ENCODE results near the gene MSI1. TPM values are rescaled to one million over a fixed set of nuclear protein-coding genes. Genes with fewer than 3 reads are reported as not detected.
"Not testable (repeated sequence)": the region's sequence is repeated elsewhere in the genome, so short reads cannot be mapped to it uniquely, and the experiment has no call there.

The MSI1 gene
- total RNA-seq, 1 experiment from 2014 or later: 3.6 TPM

GRCh38 chr12:120342175-120343038 is 26.6 kb downstream of the MSI1 start:
- Histone ChIP-seq H3K4me3 (ENCODE audit: low read depth, low read length, poor library complexity, severe bottlenecking) (no peak overlapping the region), H3K4me1 (ENCODE audit: insufficient read depth, low read length, poor library complexity, severe bottlenecking) (no peaks in the 10 kb centered on the region), H3K36me3 (ENCODE audit: insufficient read depth, low read length, poor library complexity, severe bottlenecking) (no peaks in the 10 kb centered on the region), H3K9me3 (ENCODE audit: low read depth, low read length, poor library complexity, severe bottlenecking) (peaks cover 7% of the 10 kb centered on the region), H3K27me3 (replicated peaks; ENCODE audit: insufficient read depth, low read depth, low read length, poor library complexity) (no peaks in the 10 kb centered on the region), H3K27ac (ENCODE audit: low read depth, low read length, poor library complexity, severe bottlenecking) (no peak overlapping the region)
- POLR2A ChIA-PET (ENCODE audit: low non-redundant PET): interaction anchor here (0.5 kb wide), 1 partner anchor 847 kb away, joined by 5 read pairs; no protein-coding TSS in a partner anchor
- TF ChIP-seq, protein P1, sequence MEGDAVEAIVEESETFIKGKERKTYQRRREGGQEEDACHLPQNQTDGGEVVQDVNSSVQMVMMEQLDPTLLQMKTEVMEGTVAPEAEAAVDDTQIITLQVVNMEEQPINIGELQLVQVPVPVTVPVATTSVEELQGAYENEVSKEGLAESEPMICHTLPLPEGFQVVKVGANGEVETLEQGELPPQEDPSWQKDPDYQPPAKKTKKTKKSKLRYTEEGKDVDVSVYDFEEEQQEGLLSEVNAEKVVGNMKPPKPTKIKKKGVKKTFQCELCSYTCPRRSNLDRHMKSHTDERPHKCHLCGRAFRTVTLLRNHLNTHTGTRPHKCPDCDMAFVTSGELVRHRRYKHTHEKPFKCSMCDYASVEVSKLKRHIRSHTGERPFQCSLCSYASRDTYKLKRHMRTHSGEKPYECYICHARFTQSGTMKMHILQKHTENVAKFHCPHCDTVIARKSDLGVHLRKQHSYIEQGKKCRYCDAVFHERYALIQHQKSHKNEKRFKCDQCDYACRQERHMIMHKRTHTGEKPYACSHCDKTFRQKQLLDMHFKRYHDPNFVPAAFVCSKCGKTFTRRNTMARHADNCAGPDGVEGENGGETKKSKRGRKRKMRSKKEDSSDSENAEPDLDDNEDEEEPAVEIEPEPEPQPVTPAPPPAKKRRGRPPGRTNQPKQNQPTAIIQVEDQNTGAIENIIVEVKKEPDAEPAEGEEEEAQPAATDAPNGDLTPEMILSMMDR (conservative IDR thresholded peaks at IDR 0.05; ENCODE audit: low read depth, low read length): no peak
- TF ChIP-seq EZH2 (IDR thresholded peaks at IDR 0.05; ENCODE audit: borderline replicate concordance, low read depth, low read length, poor library complexity, severe bottlenecking): no peak
- DNase-seq (ENCODE audit: low spot score): no peak
- CTCF ChIA-PET: no interaction called here
- intact Hi-C loops (cut with micrococcal nuclease; ENCODE audit: unreplicated experiment): no loop called here
- BruUV-seq (replicated peaks): no TSS peak

- Histone ChIP-seq H3K27ac (ENCODE audit: low read depth, low read length, poor library complexity, severe bottlenecking) (no peak overlapping the region), H3K9me3 (ENCODE audit: low read depth, low read length, poor library complexity, severe bottlenecking) (peaks cover 10% of the 10 kb centered on the region), H3K36me3 (ENCODE audit: insufficient read depth, low read length, poor library complexity, severe bottlenecking) (no peaks in the 10 kb centered on the region), H3K27me3 (replicated peaks; ENCODE audit: insufficient read depth, low read depth, low read length, poor library complexity) (no peaks in the 10 kb centered on the region), H3K4me1 (ENCODE audit: insufficient read depth, low read length, poor library complexity, severe bottlenecking) (no peaks in the 10 kb centered on the region), H3K4me3 (ENCODE audit: low read depth, low read length, poor library complexity, severe bottlenecking) (no peak overlapping the region)
- POLR2A ChIA-PET (ENCODE audit: low non-redundant PET): no interaction called here
- intact Hi-C loops (cut with micrococcal nuclease; ENCODE audit: unreplicated experiment): no loop called here
- BruUV-seq (replicated peaks): no TSS peak
- DNase-seq (ENCODE audit: low spot score): no peak
- TF ChIP-seq, protein P1 (conservative IDR thresholded peaks at IDR 0.05; ENCODE audit: low read depth, low read length): no peak
- TF ChIP-seq EZH2 (IDR thresholded peaks at IDR 0.05; ENCODE audit: borderline replicate concordance, low read depth, low read length, poor library complexity, severe bottlenecking): no peak
- CTCF ChIA-PET: no interaction called here
Measured at GRCh38 chr12:120339256-120339655, 29.7 kb downstream of the MSI1 start.

DNA sequence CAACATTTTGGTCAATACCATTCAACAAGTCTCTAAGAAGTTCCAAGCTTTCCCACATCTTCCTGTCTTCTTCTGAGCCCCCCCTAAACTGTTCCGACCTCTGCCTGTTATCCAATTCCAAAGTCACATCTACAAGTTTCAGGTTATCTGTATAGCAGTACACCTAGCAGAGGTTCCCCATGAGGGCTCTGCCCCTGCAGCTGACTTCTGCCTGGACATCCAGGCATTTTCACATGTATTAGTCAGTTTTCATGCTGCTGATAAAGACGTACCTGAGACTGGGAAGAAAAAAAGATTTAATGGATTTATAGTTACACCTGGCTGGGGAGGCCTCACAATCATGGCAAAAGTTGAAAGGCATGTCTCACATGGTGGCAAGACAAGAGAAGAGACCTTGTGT is 31.2 kb downstream of the MSI1 start:
- intact Hi-C loops (cut with micrococcal nuclease; ENCODE audit: unreplicated experiment): no loop called here
- Histone ChIP-seq H3K36me3 (ENCODE audit: insufficient read depth, low read length, poor library complexity, severe bottlenecking) (no peaks in the 10 kb centered on the region), H3K27me3 (replicated peaks; ENCODE audit: insufficient read depth, low read depth, low read length, poor library complexity) (no peaks in the 10 kb centered on the region), H3K4me3 (ENCODE audit: low read depth, low read length, poor library complexity, severe bottlenecking) (no peak overlapping the region), H3K27ac (ENCODE audit: low read depth, low read length, poor library complexity, severe bottlenecking) (no peak overlapping the region), H3K9me3 (ENCODE audit: low read depth, low read length, poor library complexity, severe bottlenecking) (peaks cover 10% of the 10 kb centered on the region), H3K4me1 (ENCODE audit: insufficient read depth, low read length, poor library complexity, severe bottlenecking) (no peaks in the 10 kb centered on the region)
- POLR2A ChIA-PET (ENCODE audit: low non-redundant PET): no interaction called here
- no peak for DNase-seq (ENCODE audit: low spot score)
- TF ChIP-seq, protein P1 (conservative IDR thresholded peaks at IDR 0.05; ENCODE audit: low read depth, low read length): no peak
- no TSS peak for BruUV-seq (replicated peaks)
- CTCF ChIA-PET: no interaction called here

DNA sequence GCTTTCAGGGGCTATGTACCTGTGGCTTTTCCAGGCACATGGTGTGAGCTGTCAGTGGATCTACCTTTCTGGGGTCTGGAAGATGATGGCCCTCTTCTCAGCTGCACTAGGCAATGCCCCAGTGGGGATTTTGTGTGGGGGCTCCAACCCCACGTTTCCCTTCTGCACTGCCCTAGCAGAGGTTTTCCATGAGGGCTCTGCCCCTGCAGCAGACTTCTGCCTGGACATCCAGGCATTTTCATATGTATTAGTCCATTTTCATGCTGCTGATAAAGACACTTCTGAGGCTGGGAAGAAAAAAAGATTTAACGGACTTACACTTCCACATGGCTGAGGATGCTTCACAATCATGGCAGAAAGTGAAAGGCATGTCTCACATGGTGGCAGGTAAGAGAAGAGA is 32.6 kb downstream of the MSI1 start:
- BruUV-seq (replicated peaks); H3K27me3 ChIP-seq (replicated peaks; ENCODE audit: insufficient read depth, low read depth, low read length, poor library complexity); DNase-seq (ENCODE audit: low spot score); intact Hi-C loops (cut with micrococcal nuclease; ENCODE audit: unreplicated experiment); H3K27ac ChIP-seq (ENCODE audit: low read depth, low read length, poor library complexity, severe bottlenecking); H3K4me1 ChIP-seq (ENCODE audit: insufficient read depth, low read length, poor library complexity, severe bottlenecking); CTCF ChIA-PET; POLR2A ChIA-PET (ENCODE audit: low non-redundant PET); H3K4me3 ChIP-seq (ENCODE audit: low read depth, low read length, poor library complexity, severe bottlenecking); H3K36me3 ChIP-seq (ENCODE audit: insufficient read depth, low read length, poor library complexity, severe bottlenecking): not testable (repeated sequence)
- peaks cover 10% of the 10 kb centered on the region for H3K9me3 ChIP-seq (ENCODE audit: low read depth, low read length, poor library complexity, severe bottlenecking)
